ENCODE measurements around the gene GDF11.

- TF ChIP-seq CTCF (IDR thresholded peaks at IDR 0.05) (no peak), POLR2A (IDR thresholded peaks at IDR 0.05) (peak; percentile 20)
Measured at GRCh38 chr12:55727643-55728185, 15.2 kb upstream of the GDF11 start.
